ENCODE measurements around the gene PRDM4. TPM values are rescaled to one million over a fixed set of nuclear protein-coding genes. Genes with fewer than 3 reads are reported as not detected.
A peak's percentile ranks its signal among the peaks of the same experiment; 100 is the strongest.
"Not testable (repeated sequence)": the region's sequence is repeated elsewhere in the genome, so short reads cannot be mapped to it uniquely, and the experiment has no call there.

Gene PRDM4
- total RNA-seq, 8 experiments from 2014 or later = 20.3 to 45.4 (median 31.3) TPM

DNA sequence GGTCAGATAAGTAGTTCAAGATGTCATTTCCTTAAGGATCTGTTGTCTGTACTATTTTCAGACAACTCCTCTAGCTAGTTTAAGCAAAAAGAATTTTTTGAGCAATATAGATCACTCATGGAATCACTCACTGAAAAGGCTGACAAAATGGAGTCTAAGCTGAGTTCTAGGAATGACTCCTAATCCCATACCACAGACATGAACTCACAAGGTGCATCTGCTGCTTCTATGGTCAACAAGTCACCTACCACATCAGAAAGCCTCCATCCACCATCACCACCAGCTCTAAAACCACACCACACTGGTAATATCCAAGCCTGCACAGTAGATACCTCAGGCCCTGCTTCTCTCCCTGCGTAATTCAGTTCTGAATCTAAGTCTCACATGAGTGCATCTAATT lies 42.3 kb downstream of the PRDM4 start:
- Histone ChIP-seq H3K27ac (no peak overlapping the region), H3K4me1 (replicated peaks in 1 of 2) (no peaks in the 10 kb centered on the region), H3K4me3 (no peak overlapping the region)
- WGBS, 10 experiments = 80 to 100% (median 94%) methylated on average over 1 of the region's 1 CpG; no CpG with 5 or more reads in 2 of the 10 experiments
- in situ Hi-C loops (cut with MboI; ENCODE audit: low pct_unique_long_range_greater_than_20kb in 2 of 9, low sequenced_read_pairs in 9 of 9, unreplicated experiment in 9 of 9) = no loop called here
- ATAC-seq (replicated peaks in 6 of 8) = no peak

DNA sequence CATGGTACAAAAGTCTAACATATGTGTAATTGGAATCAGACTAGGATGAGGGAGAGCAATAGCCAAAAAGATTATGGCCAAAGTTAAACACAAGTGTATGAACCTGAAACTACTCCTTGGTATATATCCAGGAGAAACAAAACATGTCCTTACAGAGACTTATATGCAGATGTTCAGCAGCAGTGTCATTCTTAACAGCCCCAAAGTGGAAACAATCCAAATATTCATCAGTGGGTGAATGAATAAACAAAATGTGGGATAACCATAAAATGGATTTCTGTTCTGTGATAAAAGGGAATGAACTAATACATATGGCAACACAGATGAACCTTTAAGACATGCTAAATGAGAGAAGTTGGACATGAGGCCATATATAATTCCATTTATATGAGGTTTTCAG lies 45.2 kb downstream of the PRDM4 start:
- H3K4me3 ChIP-seq = no peak overlapping the region
- H3K4me1 ChIP-seq (replicated peaks in 1 of 2) = no peaks in the 10 kb centered on the region
- H3K27ac ChIP-seq = no peak overlapping the region
- in situ Hi-C loops (cut with MboI; ENCODE audit: low pct_unique_long_range_greater_than_20kb in 2 of 9, low sequenced_read_pairs in 9 of 9, unreplicated experiment in 9 of 9) = no loop called here
- ATAC-seq (replicated peaks in 6 of 8) = peak in 3 of 8 experiments; percentile 24 to 90 (median 89)

DNA sequence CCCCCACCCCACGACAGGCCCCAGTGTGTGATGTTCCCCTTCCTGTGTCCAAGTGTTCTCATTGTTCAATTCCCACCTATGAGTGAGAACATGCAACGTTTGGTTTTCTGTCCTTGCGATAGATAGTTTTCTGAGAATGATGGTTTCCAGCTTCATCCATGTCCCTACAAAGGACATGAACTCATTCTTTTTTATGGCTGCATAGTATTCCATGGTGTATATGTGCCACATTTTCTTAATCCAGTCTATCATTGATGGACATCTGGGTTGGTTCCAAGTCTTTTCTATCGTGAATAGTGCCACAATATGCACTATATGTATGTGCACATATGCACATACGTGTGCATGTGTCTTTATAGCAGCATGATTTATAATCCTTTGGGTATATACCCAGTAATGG lies 55.4 kb downstream of the PRDM4 start:
- H3K4me3 ChIP-seq; H3K4me1 ChIP-seq (replicated peaks in 1 of 2); H3K27ac ChIP-seq; in situ Hi-C loops (cut with MboI; ENCODE audit: low pct_unique_long_range_greater_than_20kb in 2 of 9, low sequenced_read_pairs in 9 of 9, unreplicated experiment in 9 of 9); ATAC-seq (replicated peaks in 6 of 8): not testable (repeated sequence)
- WGBS, 10 experiments = 100% methylated on average over 1 of the region's 5 CpGs; no CpG with 5 or more reads in 7 of the 10 experiments

DNA sequence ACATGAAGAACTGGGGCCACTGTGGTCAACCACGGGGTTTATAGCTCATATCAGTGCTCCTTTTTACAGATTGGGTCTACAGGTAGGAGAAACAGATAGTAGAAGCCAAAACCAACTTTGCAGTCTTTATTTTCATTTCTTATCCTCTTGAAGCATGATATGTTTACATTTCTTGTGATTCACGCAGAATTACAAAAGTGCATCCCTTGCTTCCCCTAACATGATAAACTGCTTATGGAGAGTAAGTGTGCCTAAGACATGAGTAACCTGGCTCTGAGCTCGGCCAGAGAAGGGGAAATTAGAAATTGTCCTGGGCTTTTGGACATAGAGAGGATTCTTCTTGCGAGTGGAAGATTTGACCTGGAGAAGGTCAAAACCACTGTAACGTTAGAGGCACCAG lies 56.9 kb downstream of the PRDM4 start:
- Histone ChIP-seq H3K27ac (no peak overlapping the region), H3K4me1 (replicated peaks in 1 of 2) (no peaks in the 10 kb centered on the region), H3K4me3 (no peak overlapping the region)
- in situ Hi-C loops (cut with MboI; ENCODE audit: low pct_unique_long_range_greater_than_20kb in 2 of 9, low sequenced_read_pairs in 9 of 9, unreplicated experiment in 9 of 9) = no loop called here
- WGBS, 10 experiments = 75 to 97% (median 91%) methylated on average over 1 to 5 of the region's 5 CpGs
- no peak for ATAC-seq (replicated peaks in 6 of 8)

DNA sequence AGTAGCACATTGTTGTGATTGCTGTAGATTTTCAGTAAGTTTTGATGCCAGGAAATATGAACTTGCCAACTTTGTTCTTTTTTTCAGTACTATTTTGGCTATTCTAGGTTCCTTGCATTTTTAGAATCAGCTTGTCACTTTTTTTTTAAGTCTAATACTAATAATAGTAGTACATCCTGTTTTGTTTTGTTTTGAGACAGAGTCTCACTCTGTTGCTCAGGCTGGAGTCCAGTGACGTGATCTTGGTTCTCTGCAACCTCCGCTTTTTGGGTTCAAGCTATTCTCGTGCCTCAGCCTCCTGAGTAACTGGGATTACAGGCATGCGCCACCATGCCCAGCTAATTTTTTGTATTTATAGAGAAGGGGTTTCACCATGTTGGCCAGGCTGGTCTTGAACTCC lies 58.8 kb downstream of the PRDM4 start:
- H3K4me1 ChIP-seq (replicated peaks in 1 of 2) = no peaks in the 10 kb centered on the region
- 92 to 100% (median 100%) methylated on average over 1 to 4 of the region's 4 CpGs; no CpG with 5 or more reads in 1 of the 10 experiments for WGBS, 10 experiments

DNA sequence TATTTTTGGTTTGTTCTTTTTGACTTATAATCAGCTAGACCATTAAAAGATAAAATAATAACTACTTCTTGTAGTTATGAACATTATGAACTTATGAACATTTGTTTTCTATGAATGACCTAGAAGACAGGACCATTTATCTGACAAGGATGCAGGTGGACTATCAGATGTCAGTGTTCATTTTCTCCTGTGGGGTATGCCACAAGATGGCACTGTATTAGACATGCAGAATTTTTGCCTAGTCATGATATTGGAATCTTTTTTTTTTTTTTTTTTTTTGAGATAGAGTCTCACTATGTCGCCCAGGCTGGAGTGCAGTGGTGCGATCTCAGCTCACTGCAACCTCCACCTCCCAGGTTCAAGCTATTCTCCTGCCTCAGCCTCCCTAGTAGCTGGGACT lies 65.2 kb downstream of the PRDM4 start:
- ATAC-seq (replicated peaks in 6 of 8) = peak in 3 of 8 experiments; percentile 29 to 38 (median 31)
- H3K4me1 ChIP-seq (replicated peaks in 1 of 2); H3K27ac ChIP-seq; H3K4me3 ChIP-seq: not testable (repeated sequence)
- in situ Hi-C loops (cut with MboI; ENCODE audit: low pct_unique_long_range_greater_than_20kb in 2 of 9, low sequenced_read_pairs in 9 of 9, unreplicated experiment in 9 of 9) = loop anchor here in 7 of 9 experiments (25.0 kb wide), 1 partner anchor 192 kb away; no protein-coding TSS in a partner anchor
- WGBS, 10 experiments = 80 to 100% (median 100%) methylated on average over 1 to 2 of the region's 2 CpGs; no CpG with 5 or more reads in 5 of the 10 experiments

More for the DNA sequence above, 58.8 kb downstream of the PRDM4 start:
- ATAC-seq (replicated peaks in 6 of 8) = no peak
- Histone ChIP-seq H3K27ac (no peak overlapping the region), H3K4me3 (no peak overlapping the region)
- in situ Hi-C loops (cut with MboI; ENCODE audit: low pct_unique_long_range_greater_than_20kb in 2 of 9, low sequenced_read_pairs in 9 of 9, unreplicated experiment in 9 of 9) = no loop called here

DNA sequence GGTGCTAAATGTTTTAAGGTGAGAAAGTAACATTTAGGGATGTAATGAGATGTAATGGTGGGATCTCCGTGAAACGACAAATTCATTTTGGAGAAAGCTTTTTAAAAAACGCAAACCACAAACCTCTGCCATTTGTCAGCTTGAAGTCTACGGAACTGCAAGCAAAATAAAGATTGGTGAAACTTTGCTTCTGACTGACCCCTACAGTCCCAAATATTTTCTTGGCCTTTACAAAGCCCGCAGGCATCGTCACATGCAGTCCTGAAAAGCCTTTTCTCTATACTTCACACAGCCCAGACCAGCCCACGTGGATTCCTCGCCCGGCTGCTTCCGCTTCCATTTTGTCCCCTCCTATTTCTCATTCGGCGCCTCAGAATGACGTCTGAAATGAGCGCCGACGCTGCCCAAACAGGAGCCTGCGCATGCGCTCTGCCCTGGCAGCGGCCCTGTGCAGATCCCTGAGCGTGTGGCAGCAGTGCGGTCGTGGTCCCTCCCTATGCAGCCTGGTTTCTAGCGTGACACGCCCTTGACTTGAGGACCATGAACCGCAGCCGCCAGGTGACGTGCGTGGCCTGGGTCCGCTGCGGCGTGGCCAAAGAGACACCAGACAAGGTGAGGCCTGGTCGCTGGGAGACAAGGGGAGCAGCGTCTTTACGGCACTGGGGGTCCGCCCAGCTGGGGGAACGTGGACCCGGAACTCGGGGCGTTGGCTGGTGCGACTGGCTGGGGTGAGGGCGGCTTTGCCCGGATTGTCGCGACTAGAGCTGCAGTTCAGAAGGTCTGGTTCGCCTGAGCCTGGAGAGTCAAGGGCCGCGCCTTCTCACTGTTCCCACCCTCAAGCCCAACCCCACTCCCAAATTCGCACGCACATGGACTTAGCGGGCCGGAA lies 75.3 kb downstream of the PRDM4 start, which contains the start of gene PWP1:
PWP1 (plus strand) TSS at position 440 of the 889 bp plus-strand sequence; CDS start at position 541, 101 bp downstream.
- Histone ChIP-seq H3K4me3 (peak within 1 kb of the TSS; percentile 57 to 74 (median 62)), H3K4me1 (replicated peaks in 1 of 2) (peaks cover 8 to 9% of the 10 kb centered on the region in 2 donors), H3K27ac (peak within 1 kb of the TSS; percentile 80 to 87)
- WGBS, 10 experiments = 0 to 1% (median 0%) methylated on average over 1 to 14 of the region's 51 CpGs
- in situ Hi-C loops (cut with MboI; ENCODE audit: low pct_unique_long_range_greater_than_20kb in 2 of 9, low sequenced_read_pairs in 9 of 9, unreplicated experiment in 9 of 9) = loop anchor here in 7 of 9 experiments (25.0 kb wide), 1 partner anchor 202 kb away; no protein-coding TSS in a partner anchor
- ATAC-seq (replicated peaks in 6 of 8) = peak; percentile 86 to 97 (median 95)

DNA sequence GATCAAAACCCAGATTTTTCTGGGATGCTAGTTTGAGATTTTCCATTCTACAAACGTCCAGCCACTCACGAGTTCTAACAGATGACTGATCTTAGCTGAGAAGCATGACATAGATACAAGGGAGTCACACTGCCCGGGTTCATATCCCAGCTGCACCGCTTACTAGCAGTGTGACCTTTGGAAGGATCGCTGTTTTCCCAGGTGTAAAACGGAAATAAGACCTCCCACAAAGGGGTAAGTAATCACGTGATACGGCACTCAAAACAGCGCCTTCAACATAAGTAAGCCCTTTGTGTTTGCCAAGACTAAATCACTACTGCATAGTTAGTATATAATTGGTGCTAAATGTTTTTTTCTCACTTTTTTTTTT lies 76.0 kb downstream of the PRDM4 start:
- peak in 3 of 8 experiments; percentile 3 to 20 (median 10) for ATAC-seq (replicated peaks in 6 of 8)
- in situ Hi-C loops (cut with MboI; ENCODE audit: low pct_unique_long_range_greater_than_20kb in 2 of 9, low sequenced_read_pairs in 9 of 9, unreplicated experiment in 9 of 9) = loop anchor here in 7 of 9 experiments (25.0 kb wide), 1 partner anchor 202 kb away; no protein-coding TSS in a partner anchor
- WGBS, 10 experiments = 3 to 40% (median 15%) methylated on average over 3 to 9 of the region's 9 CpGs; no CpG with 5 or more reads in 3 of the 10 experiments
- Histone ChIP-seq H3K4me1 (replicated peaks in 1 of 2) (peaks cover 8 to 9% of the 10 kb centered on the region in 2 donors), H3K27ac (peak overlapping the region; percentile 80 to 87), H3K4me3 (peak overlapping the region; percentile 57 to 74 (median 62))

DNA sequence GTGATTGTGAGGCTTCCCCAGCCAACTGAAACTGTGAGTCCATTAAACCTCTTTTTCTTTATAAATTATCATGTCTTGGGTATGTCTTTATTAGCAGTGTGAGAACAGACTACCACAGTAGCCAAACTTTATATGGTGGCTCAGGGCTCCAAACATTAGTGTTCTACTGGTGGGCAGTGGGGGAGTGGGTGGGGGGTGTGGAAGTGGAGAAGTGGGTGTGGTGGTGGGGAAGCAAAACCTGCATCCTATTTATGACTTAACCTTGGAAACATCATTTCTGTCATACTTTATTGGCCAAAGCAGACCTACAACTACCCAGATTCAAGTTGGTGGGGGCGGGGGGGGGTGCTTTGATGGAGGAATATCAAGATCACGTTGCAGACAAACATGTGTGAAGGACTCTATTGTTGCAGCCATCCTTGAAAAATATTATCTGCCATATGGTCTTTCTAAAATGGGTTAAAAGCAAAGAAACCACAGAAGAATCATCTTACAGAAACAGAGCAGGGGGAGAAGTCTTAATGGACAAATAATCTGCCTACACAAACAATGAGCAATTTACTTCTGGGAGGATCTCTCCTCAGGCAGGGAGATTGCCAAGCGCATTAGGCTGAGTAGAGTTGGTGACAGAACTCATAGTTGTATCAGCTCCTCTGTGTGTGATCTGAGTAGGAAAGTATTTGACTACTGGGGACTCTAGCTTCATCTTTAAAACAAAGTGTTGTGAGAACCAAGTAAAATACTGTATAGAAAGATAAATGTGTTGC lies 76.7 kb downstream of the PRDM4 start:
- H3K4me3 ChIP-seq = no peak overlapping the region
- in situ Hi-C loops (cut with MboI; ENCODE audit: low pct_unique_long_range_greater_than_20kb in 2 of 9, low sequenced_read_pairs in 9 of 9, unreplicated experiment in 9 of 9) = loop anchor here in 7 of 9 experiments (25.0 kb wide), 1 partner anchor 203 kb away; no protein-coding TSS in a partner anchor
- no peak for ATAC-seq (replicated peaks in 6 of 8)
- H3K27ac ChIP-seq = no peak overlapping the region
- peaks cover 8 to 9% of the 10 kb centered on the region in 2 donors for H3K4me1 ChIP-seq (replicated peaks in 1 of 2)
- 30 to 100% (median 65%) methylated on average over 1 to 2 of the region's 3 CpGs; no CpG with 5 or more reads in 4 of the 10 experiments for WGBS, 10 experiments

Other genes starting within 250 kb of the PRDM4 start
- 10 to 100 TPM; 27.5 to 46.4 (median 39.4) TPM for gene PWP1, start 75.3 kb downstream of the PRDM4 start, total RNA-seq
- under 1 TPM in 2 of 8 experiments, not detected in 6; 0.08 to 0.43 TPM for gene ASCL4, start 13.6 kb upstream of the PRDM4 start, total RNA-seq

Data from motor neuron (in vitro differentiated cells).